Measurements from ENCODE around the gene STUB1.
A peak's percentile ranks its signal among the peaks of the same experiment; 100 is the strongest.

The STUB1 gene

DNA sequence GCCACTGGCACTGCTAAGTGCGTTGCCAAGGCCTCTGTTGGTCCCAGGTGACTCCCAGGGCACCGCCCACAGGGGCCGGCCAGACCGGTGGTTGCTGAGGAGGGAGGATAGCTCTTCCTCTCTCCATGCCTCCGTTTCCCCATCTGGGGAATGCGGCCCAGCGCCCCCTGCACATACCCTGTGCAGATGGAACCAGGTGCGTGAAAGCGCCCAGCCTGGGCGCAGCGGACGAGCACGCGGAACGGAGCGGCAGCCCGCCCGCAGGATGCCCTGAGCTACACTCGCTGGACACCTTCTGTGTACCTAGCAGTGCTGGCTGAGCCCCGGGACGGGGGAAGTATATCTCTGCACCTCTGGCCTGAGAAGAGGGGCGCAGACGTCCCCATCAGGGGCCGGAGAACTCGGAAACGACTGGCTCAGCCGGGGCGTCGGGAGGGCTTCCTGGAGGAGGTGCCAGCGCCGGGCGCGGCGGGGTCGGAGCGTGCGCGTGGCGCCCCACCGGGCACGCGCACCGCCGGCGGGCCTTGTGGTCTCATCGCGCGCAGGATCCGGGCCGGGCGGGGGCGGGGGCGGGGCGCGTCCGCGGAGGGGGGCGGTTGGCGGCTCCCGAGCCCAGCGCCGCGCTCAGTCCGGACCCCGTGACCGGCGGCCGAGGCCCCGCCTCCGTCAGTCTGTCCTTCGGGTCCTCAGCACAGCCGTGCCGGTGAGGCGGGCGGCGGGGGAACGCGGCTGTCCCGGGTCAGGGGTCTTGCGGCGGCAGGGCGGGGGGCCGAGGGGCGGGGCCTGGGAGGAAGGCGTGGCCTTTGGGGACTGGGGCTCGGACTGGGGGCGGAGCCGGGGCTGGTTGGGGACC is 46.5 kb downstream of the STUB1 start, which contains the start of the genes CCDC78 and HAGHL:
TSS of gene CCDC78 (minus strand) at position 6 of the 853 bp plus-strand sequence. CDS start 76 bp downstream, outside the sequence.
TSS of gene HAGHL (plus strand) at position 669 of the 853 bp plus-strand sequence. CDS start 404 bp downstream, outside the sequence.
- no peaks in the 10 kb centered on the region for H3K36me3 ChIP-seq (ENCODE audit: control insufficient read depth, insufficient read depth, low read length)
- H3K27ac ChIP-seq (ENCODE audit: insufficient read depth, low read depth, low read length, poor library complexity, severe bottlenecking), result no peak within 1 kb of the TSS
- H3K4me1 ChIP-seq (ENCODE audit: control insufficient read depth, insufficient read depth, low read length), result peaks cover 13% of the 10 kb centered on the region
- peak within 1 kb of the TSS; percentile 49 for H3K4me3 ChIP-seq (ENCODE audit: insufficient read depth, low read depth, low read length)
- no peaks in the 10 kb centered on the region for H3K9me3 ChIP-seq (ENCODE audit: control insufficient read depth, low read length)
- H3K27me3 ChIP-seq (ENCODE audit: control insufficient read depth, insufficient read depth, low read length, poor library complexity, severe bottlenecking), result peaks cover 35% of the 10 kb centered on the region
- 3% methylated on average over 88 of the region's 88 CpGs for WGBS, 2 experiments

DNA sequence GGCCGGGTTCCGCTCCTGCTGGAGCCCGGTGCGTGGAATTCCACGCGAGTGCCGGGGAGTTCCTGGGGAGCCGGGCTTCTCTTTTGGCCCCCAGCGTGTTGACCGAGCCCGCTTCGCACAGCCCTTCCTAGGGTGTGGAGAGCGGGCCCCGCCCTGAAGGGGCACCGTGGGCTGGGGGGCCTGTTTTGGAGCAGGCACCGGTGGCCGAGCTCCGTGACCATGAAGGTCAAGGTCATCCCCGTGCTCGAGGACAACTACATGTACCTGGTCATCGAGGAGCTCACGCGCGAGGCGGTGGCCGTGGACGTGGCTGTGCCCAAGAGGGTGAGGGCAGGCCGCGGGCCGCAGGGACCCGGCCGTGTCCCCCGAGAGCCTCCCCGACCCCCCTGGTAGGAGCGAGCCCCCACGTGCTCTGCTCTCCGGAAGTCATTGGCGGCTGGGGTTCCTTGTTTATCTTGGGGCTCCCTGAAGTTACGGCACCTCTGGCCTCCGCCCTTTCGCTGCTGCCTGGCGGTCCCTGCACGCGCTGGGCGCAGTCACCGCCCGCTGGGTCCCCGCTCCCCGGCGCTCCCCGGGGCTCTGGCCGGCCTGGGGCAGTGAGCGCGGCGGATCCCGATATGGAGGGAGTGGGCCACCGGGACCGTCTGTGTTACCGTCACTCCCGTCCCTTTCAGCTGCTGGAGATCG is 47.2 kb downstream of the STUB1 start:
- 3% methylated on average over 61 of the region's 61 CpGs for WGBS, 2 experiments
- Histone ChIP-seq H3K27me3 (ENCODE audit: control insufficient read depth, insufficient read depth, low read length, poor library complexity, severe bottlenecking) (peaks cover 35% of the 10 kb centered on the region), H3K36me3 (ENCODE audit: control insufficient read depth, insufficient read depth, low read length) (no peaks in the 10 kb centered on the region), H3K4me3 (ENCODE audit: insufficient read depth, low read depth, low read length) (peak overlapping the region; percentile 49), H3K9me3 (ENCODE audit: control insufficient read depth, low read length) (no peaks in the 10 kb centered on the region), H3K4me1 (ENCODE audit: control insufficient read depth, insufficient read depth, low read length) (peaks cover 11% of the 10 kb centered on the region), H3K27ac (ENCODE audit: insufficient read depth, low read depth, low read length, poor library complexity, severe bottlenecking) (no peak overlapping the region)

DNA sequence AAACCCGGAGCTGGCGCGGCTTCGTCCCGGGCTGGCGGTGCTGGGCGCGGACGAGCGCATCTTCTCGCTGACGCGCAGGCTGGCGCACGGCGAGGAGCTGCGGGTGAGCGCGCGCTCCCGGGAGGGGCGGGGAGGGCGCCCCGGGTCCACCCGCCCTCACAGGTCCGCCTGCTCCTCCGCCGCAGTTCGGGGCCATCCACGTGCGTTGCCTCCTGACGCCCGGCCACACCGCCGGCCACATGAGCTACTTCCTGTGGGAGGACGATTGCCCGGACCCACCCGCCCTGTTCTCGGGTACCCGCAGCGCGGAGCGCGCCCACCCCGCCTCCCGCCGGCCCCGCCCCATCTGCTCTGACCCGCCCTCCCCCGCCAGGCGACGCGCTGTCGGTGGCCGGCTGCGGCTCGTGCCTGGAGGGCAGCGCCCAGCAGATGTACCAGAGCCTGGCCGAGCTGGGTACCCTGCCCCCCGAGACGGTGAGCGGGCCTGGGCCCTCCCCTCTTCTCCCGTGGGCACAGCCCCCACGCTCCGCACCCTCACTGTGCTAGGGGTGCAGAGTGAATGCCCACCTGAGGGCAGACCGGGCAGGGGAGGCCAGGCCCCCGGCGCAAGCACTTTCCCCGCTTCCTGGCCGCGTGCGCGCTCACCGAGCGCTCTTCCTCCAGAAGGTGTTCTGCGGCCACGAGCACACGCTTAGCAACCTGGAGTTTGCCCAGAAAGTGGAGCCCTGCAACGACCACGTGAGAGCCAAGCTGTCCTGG is 48.1 kb downstream of the STUB1 start:
- Histone ChIP-seq H3K27me3 (ENCODE audit: control insufficient read depth, insufficient read depth, low read length, poor library complexity, severe bottlenecking) (peaks cover 35% of the 10 kb centered on the region), H3K4me3 (ENCODE audit: insufficient read depth, low read depth, low read length) (peak overlapping the region; percentile 31)
- 2% methylated on average over 80 of the region's 80 CpGs for WGBS, 2 experiments

DNA sequence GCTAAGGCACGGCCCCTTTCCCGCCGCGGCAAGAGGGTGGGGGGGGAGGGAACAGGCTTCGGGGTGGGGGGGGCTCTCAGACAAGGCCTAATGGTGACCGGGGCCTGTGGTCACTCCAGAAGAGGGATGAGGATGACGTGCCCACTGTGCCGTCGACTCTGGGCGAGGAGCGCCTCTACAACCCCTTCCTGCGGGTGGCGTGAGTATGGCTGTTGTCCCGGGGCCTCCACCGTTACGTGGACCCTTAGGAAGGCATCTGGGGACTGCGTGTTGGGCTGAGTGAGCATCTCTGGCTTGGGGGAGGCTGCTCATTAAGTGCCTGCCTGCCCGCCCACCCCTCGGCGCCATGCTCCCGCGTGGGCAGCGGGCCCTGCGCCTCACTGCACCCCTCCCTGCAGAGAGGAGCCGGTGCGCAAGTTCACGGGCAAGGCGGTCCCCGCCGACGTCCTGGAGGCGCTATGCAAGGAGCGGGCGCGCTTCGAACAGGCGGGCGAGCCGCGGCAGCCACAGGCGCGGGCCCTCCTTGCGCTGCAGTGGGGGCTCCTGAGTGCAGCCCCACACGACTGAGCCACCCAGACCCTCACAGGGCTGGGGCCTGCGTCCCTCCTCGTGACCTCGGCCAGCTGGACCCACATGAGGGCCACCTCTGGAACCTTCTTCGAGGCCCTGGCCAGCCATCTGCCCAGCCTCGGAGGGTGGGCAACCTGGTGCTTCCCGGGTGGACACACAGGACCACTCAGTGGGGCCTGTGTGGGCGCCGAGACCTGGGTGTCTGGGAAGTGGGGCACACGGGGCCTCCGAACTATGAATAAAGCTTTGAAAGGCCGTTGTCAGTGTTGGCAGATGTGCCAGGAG is 48.9 kb downstream of the STUB1 start:
- H3K9me3 ChIP-seq (ENCODE audit: control insufficient read depth, low read length), result no peaks in the 10 kb centered on the region
- H3K27me3 ChIP-seq (ENCODE audit: control insufficient read depth, insufficient read depth, low read length, poor library complexity, severe bottlenecking), result peaks cover 35% of the 10 kb centered on the region
- no peaks in the 10 kb centered on the region for H3K36me3 ChIP-seq (ENCODE audit: control insufficient read depth, insufficient read depth, low read length)
- WGBS, 2 experiments, result 75 to 76% methylated on average over 55 of the region's 55 CpGs
- H3K4me3 ChIP-seq (ENCODE audit: insufficient read depth, low read depth, low read length), result peak overlapping the region; percentile 31
- H3K4me1 ChIP-seq (ENCODE audit: control insufficient read depth, insufficient read depth, low read length), result peaks cover 11% of the 10 kb centered on the region
- no peak overlapping the region for H3K27ac ChIP-seq (ENCODE audit: insufficient read depth, low read depth, low read length, poor library complexity, severe bottlenecking)

More for the DNA sequence above, 48.1 kb downstream of the STUB1 start:
- Histone ChIP-seq H3K4me1 (ENCODE audit: control insufficient read depth, insufficient read depth, low read length) (peaks cover 11% of the 10 kb centered on the region), H3K27ac (ENCODE audit: insufficient read depth, low read depth, low read length, poor library complexity, severe bottlenecking) (no peak overlapping the region), H3K9me3 (ENCODE audit: control insufficient read depth, low read length) (no peaks in the 10 kb centered on the region), H3K36me3 (ENCODE audit: control insufficient read depth, insufficient read depth, low read length) (no peaks in the 10 kb centered on the region)

DNA sequence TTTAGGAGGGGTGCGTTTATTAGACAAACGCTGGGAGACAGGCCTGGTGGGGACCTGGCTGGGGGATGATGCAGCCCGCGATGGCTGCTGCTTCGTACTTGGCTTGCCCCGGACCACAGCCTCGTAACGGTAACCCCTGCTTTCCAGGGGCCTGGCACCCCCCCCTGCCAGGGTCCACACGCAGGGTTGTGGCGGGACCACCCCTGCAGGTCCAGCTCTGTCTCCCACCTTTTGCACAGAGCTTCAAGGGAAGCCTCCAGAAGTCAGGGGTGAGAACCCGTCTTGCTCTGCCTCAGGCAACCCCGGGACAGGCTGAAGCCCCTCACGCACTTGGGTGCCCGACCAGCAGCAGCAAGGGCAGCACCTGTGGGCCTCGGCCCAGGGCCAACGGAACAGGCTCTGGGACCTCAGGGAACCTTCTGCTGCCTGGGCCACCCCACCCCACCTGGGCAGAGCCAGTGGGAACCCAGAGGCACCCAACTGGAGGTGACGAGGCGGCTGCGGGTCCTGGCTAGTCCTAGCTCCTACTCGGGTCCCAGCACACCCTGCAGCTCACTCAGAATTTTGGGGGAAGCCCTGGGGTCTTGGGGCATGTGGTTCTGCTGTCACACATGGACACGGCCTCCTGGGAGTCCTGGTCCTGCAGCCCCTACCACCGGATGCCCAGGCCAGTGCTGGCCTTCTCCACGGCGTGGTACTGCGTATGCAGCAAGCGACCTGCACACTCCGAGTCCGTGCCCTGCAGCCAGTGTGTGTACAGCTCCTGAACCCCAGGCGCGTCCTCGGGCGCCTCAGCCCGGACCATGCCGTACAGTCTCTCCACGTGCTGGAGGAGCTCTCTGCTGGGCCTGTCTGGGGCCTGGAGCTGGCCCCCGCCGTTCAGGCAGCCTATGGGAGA is 49.8 kb downstream of the STUB1 start:
- Histone ChIP-seq H3K36me3 (ENCODE audit: control insufficient read depth, insufficient read depth, low read length) (no peaks in the 10 kb centered on the region), H3K4me3 (ENCODE audit: insufficient read depth, low read depth, low read length) (no peak overlapping the region), H3K27me3 (ENCODE audit: control insufficient read depth, insufficient read depth, low read length, poor library complexity, severe bottlenecking) (peaks cover 35% of the 10 kb centered on the region), H3K4me1 (ENCODE audit: control insufficient read depth, insufficient read depth, low read length) (peaks cover 11% of the 10 kb centered on the region), H3K9me3 (ENCODE audit: control insufficient read depth, low read length) (no peaks in the 10 kb centered on the region), H3K27ac (ENCODE audit: insufficient read depth, low read depth, low read length, poor library complexity, severe bottlenecking) (no peak overlapping the region)
- WGBS, 2 experiments, result 94 to 95% methylated on average over 37 of the region's 37 CpGs

DNA sequence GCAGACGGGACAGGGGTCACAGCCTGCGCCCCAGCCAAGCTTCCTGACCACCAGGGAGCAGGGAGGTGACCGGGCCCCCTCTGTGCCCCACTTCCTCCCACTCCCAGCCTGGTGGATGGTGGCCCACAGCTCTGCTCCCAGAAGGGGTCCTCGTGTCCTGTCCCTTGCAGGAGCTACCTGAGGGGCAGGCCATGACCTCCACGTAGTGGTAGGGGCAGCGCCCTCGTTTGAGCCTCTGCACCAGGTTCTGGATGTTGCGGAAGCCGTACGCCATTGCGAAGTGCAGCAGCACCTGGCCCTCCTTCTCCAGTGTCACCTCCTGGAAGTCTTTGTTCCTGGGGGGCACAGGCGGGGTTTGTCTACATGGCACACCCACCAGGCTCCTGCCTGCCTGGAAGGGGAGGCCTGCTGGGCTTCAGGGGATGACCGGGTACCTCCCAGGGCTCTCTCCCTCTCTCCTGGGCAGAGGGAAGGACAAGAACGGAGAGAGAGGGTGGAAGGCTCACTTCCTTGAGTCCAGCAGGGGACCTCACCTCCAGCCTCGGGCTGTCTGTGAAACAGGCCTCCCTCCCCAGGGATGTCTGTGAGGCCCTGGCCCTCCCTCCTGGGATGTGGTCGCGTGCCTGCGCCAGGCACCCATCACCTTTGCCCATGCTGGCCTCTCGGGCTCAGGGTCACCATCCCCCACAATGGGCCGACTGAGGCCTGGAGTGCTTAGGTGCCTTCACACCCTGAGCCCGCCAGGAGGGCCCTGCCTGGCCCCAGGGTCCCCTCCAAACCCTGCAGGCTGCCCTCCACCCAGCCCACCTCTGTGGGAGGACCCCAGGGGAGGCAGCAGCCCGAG is 50.7 kb downstream of the STUB1 start:
- WGBS, 2 experiments, result 88 to 91% methylated on average over 22 of the region's 22 CpGs
- Histone ChIP-seq H3K9me3 (ENCODE audit: control insufficient read depth, low read length) (no peaks in the 10 kb centered on the region), H3K27ac (ENCODE audit: insufficient read depth, low read depth, low read length, poor library complexity, severe bottlenecking) (no peak overlapping the region), H3K27me3 (ENCODE audit: control insufficient read depth, insufficient read depth, low read length, poor library complexity, severe bottlenecking) (peaks cover 31% of the 10 kb centered on the region), H3K36me3 (ENCODE audit: control insufficient read depth, insufficient read depth, low read length) (no peaks in the 10 kb centered on the region), H3K4me1 (ENCODE audit: control insufficient read depth, insufficient read depth, low read length) (peaks cover 11% of the 10 kb centered on the region), H3K4me3 (ENCODE audit: insufficient read depth, low read depth, low read length) (no peak overlapping the region)

DNA sequence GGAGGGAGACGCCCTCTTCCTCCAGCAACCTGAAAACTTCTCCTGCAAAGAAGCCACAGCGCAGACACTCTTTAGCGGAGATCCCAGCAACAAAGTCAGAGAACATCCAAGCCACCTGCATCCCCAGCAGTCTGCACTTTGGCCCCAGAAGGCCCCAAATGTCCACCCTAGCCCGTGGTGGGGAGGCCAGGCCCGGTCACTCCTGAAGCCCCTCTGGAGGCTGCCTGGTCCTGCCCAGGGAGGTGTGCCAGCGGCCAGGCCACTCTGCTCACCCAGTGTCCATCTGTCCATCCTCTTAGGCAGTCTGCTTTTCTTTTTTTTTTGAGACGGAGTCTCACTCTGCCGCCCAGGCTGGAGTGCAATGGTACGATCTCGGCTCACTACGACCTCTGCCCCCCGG is 52.1 kb downstream of the STUB1 start:
- 93 to 94% methylated on average over 12 of the region's 12 CpGs for WGBS, 2 experiments
- no peak overlapping the region for H3K4me3 ChIP-seq (ENCODE audit: insufficient read depth, low read depth, low read length)
- no peaks in the 10 kb centered on the region for H3K36me3 ChIP-seq (ENCODE audit: control insufficient read depth, insufficient read depth, low read length)
- no peaks in the 10 kb centered on the region for H3K9me3 ChIP-seq (ENCODE audit: control insufficient read depth, low read length)
- peaks cover 16% of the 10 kb centered on the region for H3K27me3 ChIP-seq (ENCODE audit: control insufficient read depth, insufficient read depth, low read length, poor library complexity, severe bottlenecking)
- H3K4me1 ChIP-seq (ENCODE audit: control insufficient read depth, insufficient read depth, low read length), result peaks cover 5% of the 10 kb centered on the region
- H3K27ac ChIP-seq (ENCODE audit: insufficient read depth, low read depth, low read length, poor library complexity, severe bottlenecking), result no peak overlapping the region

All from ectodermal cell (in vitro differentiated cells).